Right atrium auricular region (tissue), 2 donors: Measurements from ENCODE around the gene TOX2. TPM values are rescaled to one million over a fixed set of nuclear protein-coding genes. Genes with fewer than 3 reads are reported as not detected.

Experiments used
- DNase-seq: peaks from one replicate; pipeline ENCODE4 v3.0.0-alpha.2; 2019; ENCODE audit warnings: low spot score
- H3K27ac ChIP-seq, 2 donors: fragments of 200-600 bp; sonication (generic); 1 replicate in 1 of 2; 2 replicates in 1 of 2; pipeline ENCODE4 v1.5.1; 2016 to 2019
- H3K27me3 ChIP-seq, 2 donors: fragments of 200-600 bp; sonication (generic); one replicate each; pipeline versions ENCODE4 v1.5.1 to v1.6.0; 2017 to 2019
- H3K36me3 ChIP-seq: fragments of 200-600 bp; sonication (generic); one replicate; pipeline ENCODE4 v1.5.1; 2016
- H3K4me1 ChIP-seq, 2 donors: fragments of 200-600 bp; sonication (generic); one replicate each; pipeline versions ENCODE4 v1.5.1 to v1.6.0; 2017 to 2019
- H3K4me3 ChIP-seq, 2 donors: fragments of 200-600 bp; sonication (generic); 1 replicate in 1 of 2; 2 replicates in 1 of 2; pipeline ENCODE4 v1.5.1; 2017 to 2019; ENCODE audit warnings: mild to moderate bottlenecking in 1 of 2, moderate library complexity in 1 of 2
- H3K9me3 ChIP-seq, 2 donors: fragments of 200-600 bp; sonication (generic); one replicate each; pipeline ENCODE4 v1.5.1; 2019
- CTCF ChIP-seq, 2 donors: fragments of 200-600 bp; sonication (generic); IDR thresholded peaks; one replicate each; pipeline ENCODE4 v1.5.1; 2019; ENCODE audit warnings: antibody characterized with exemption in 2 of 2
- total RNA-seq, 2 donors: library from RNA; depleted of rRNA; stranded (reverse); fragments of >200 nt; gene quantifications; one replicate each; pipeline ENCODE4 v1.1.0, GENCODE V29; 2016

The TOX2 gene
- total RNA-seq, 2 donors from 2014 or later = 0.30 to 0.63 TPM

- Histone ChIP-seq H3K4me3 (no peak overlapping the region), H3K27ac (no peak overlapping the region), H3K27me3 (no peaks in the 10 kb centered on the region)
Observed at GRCh38 chr20:44012466-44013226, 98.0 kb downstream of the TOX2 start.

GRCh38 chr20:44014807-44015732 is 100.4 kb downstream of the TOX2 start:
- no peak for DNase-seq
- no peaks in the 10 kb centered on the region for H3K27me3 ChIP-seq
- no peak overlapping the region for H3K4me3 ChIP-seq
- no peaks in the 10 kb centered on the region for H3K36me3 ChIP-seq
- no peak for TF ChIP-seq CTCF (IDR thresholded peaks at IDR 0.05)
- no peak overlapping the region for H3K27ac ChIP-seq
- no peaks in the 10 kb centered on the region for H3K9me3 ChIP-seq
- peaks cover 0 to 17% of the 10 kb centered on the region in 2 donors for H3K4me1 ChIP-seq

More at GRCh38 chr20:44012466-44013226, 98.0 kb downstream of the TOX2 start:
- no peak for TF ChIP-seq CTCF (IDR thresholded peaks at IDR 0.05)
- Histone ChIP-seq H3K9me3 (no peaks in the 10 kb centered on the region), H3K36me3 (no peaks in the 10 kb centered on the region), H3K4me1 (peaks cover 0 to 7% of the 10 kb centered on the region in 2 donors)
- no peak for DNase-seq

GRCh38 chr20:44015733-44016103 is 101.1 kb downstream of the TOX2 start:
- Histone ChIP-seq H3K4me1 (peaks cover 0 to 17% of the 10 kb centered on the region in 2 donors), H3K9me3 (no peaks in the 10 kb centered on the region), H3K27ac (no peak overlapping the region), H3K27me3 (no peaks in the 10 kb centered on the region), H3K36me3 (no peaks in the 10 kb centered on the region), H3K4me3 (no peak overlapping the region)
- no peak for TF ChIP-seq CTCF (IDR thresholded peaks at IDR 0.05)
- DNase-seq = no peak

- H3K27ac ChIP-seq = no peak overlapping the region
- TF ChIP-seq CTCF (IDR thresholded peaks at IDR 0.05) = no peak
Observed at GRCh38 chr20:44016525-44016924, 101.9 kb downstream of the TOX2 start.

GRCh38 chr20:44017211-44017610 is 102.6 kb downstream of the TOX2 start:
- H3K27me3 ChIP-seq = no peaks in the 10 kb centered on the region

More at GRCh38 chr20:44016525-44016924, 101.9 kb downstream of the TOX2 start:
- H3K27me3 ChIP-seq = no peaks in the 10 kb centered on the region
- no peak overlapping the region for H3K4me3 ChIP-seq
- peaks cover 0 to 17% of the 10 kb centered on the region in 2 donors for H3K4me1 ChIP-seq
- DNase-seq = no peak
- H3K9me3 ChIP-seq = no peaks in the 10 kb centered on the region
- no peaks in the 10 kb centered on the region for H3K36me3 ChIP-seq

More at GRCh38 chr20:44017211-44017610, 102.6 kb downstream of the TOX2 start:
- H3K9me3 ChIP-seq = no peaks in the 10 kb centered on the region
- no peak overlapping the region for H3K4me3 ChIP-seq
- DNase-seq = no peak
- peaks cover 0 to 17% of the 10 kb centered on the region in 2 donors for H3K4me1 ChIP-seq
- no peak overlapping the region for H3K27ac ChIP-seq
- TF ChIP-seq CTCF (IDR thresholded peaks at IDR 0.05) = no peak
- H3K36me3 ChIP-seq = no peaks in the 10 kb centered on the region
